GM12878 (cell line): ENCODE measurements around the gene RYK. TPM values are rescaled to one million over a fixed set of nuclear protein-coding genes. Genes with fewer than 3 reads are reported as not detected.

Experiments used
- ATAC-seq: fragments of 200-7000 bp; cut with Tn5 transposase; 3 replicates; pipeline ENCODE4 v1.9.1; 2020; ENCODE audit warnings: mild to moderate bottlenecking, moderate library complexity
- BruUV-seq: library from RNA; stranded (reverse); fragments of 400-500 nt; replicated peaks from 2 replicates; lab custom pipeline; 2021; lab: Mats Ljungman, UMichigan
- CTCF ChIA-PET: fragments of 300-600 bp; sonication (Branson Sonifier 250); formaldehyde crosslinking; extraction: SDS; loops from one replicate; lab custom pipeline; 2021; ENCODE audit warnings: inconsistent platforms; lab: Yijun Ruan, JAX
- POLR2A ChIA-PET: fragments of 350-600 bp; formaldehyde crosslinking; extraction: SDS; loops from one replicate; lab custom pipeline; 2021; ENCODE audit warnings: inconsistent platforms; lab: Charles Lee
- RAD21 ChIA-PET: fragments of 300-600 bp; sonication (Branson Sonifier 250); formaldehyde crosslinking; loops from one replicate; lab custom pipeline; 2023; ENCODE audit warnings: antibody characterized with exemption; ENCODE audit not compliant: unreplicated experiment; lab: Charles Lee
- SMC1A ChIA-PET: fragments of 300-600 bp; sonication (Branson Sonifier 250); formaldehyde crosslinking; loops from one replicate; lab custom pipeline; 2023; ENCODE audit not compliant: unreplicated experiment, uncharacterized antibody; lab: Charles Lee
- DNase-seq: peaks from one replicate; pipeline ENCODE4 v3.0.0-alpha.2; 2011; ENCODE audit warnings: low read depth, low spot score
- FAIRE-seq: peaks from 3 replicates; lab custom pipeline; 2011; peaks lifted over from hg19 to GRCh38; lab: Jason Lieb, UNC
- H2AFZ ChIP-seq: 2 replicates; pipeline ENCODE4 v1.6.0; 2011; ENCODE audit warnings: low read depth, low read length, control low read depth; ENCODE audit not compliant: control insufficient read depth
- H3K27ac ChIP-seq: 2 replicates; pipeline ENCODE4 v1.5.1; 2011; ENCODE audit warnings: control low read depth; ENCODE audit not compliant: control insufficient read depth, insufficient read depth
- H3K27me3 ChIP-seq, 2 experiments: replicated peaks in 1 of 2; 2 replicates each; pipeline versions ENCODE4 v1.6.0 to v1.6.1; 2011; ENCODE audit warnings: low read length in 1 of 2; ENCODE audit not compliant: control insufficient read depth in 2 of 2, insufficient read depth in 2 of 2
- H3K36me3 ChIP-seq, 2 experiments: 2 replicates each; pipeline ENCODE4 v1.5.1; 2011; ENCODE audit warnings: low read length in 1 of 2; ENCODE audit not compliant: control insufficient read depth in 2 of 2, insufficient read depth in 2 of 2
- H3K4me1 ChIP-seq: 2 replicates; pipeline ENCODE4 v1.6.1; 2011; ENCODE audit warnings: mild to moderate bottlenecking, low read length, moderate library complexity, mixed read lengths; ENCODE audit not compliant: control insufficient read depth, insufficient read depth
- H3K4me2 ChIP-seq: 2 replicates; pipeline ENCODE4 v1.6.0; 2011; ENCODE audit warnings: control low read depth; ENCODE audit not compliant: control insufficient read depth, insufficient read depth
- H3K4me3 ChIP-seq: fragments of 200-600 bp; sonication (generic); 2 replicates; pipeline ENCODE4 v1.5.1; 2016
- H3K79me2 ChIP-seq: 2 replicates; pipeline ENCODE4 v1.6.0; 2011; ENCODE audit warnings: low read length; ENCODE audit not compliant: control insufficient read depth, insufficient read depth
- H3K9ac ChIP-seq: 2 replicates; pipeline ENCODE4 v1.8.0; 2011; ENCODE audit warnings: low read length, control low read depth, mixed read lengths; ENCODE audit not compliant: control insufficient read depth, insufficient read depth
- H3K9me3 ChIP-seq: replicated peaks from 3 replicates; pipeline ENCODE4 v1.5.1; 2011; ENCODE audit warnings: mild to moderate bottlenecking, low read length; ENCODE audit not compliant: control insufficient read depth, insufficient read depth
- H4K20me1 ChIP-seq: 2 replicates; pipeline ENCODE4 v1.6.0; 2011; ENCODE audit not compliant: control insufficient read depth, insufficient read depth
- PAX5 ChIP-seq: IDR thresholded peaks from 2 replicates; pipeline ENCODE4 v1.6.1; 2011; ENCODE audit warnings: low read depth, low read length, borderline replicate concordance
- ZBED1 ChIP-seq: IDR thresholded peaks from 2 replicates; pipeline ENCODE4 v1.6.1; 2016; ENCODE audit warnings: borderline replicate concordance
- ZBTB4 ChIP-seq: fragments of 450-650 bp; formaldehyde crosslinking; IDR thresholded peaks from 2 replicates; pipeline ENCODE4 v1.4.0; 2022; ENCODE audit warnings: mild to moderate bottlenecking, moderate library complexity
- ZNF592 ChIP-seq: fragments of 450-650 bp; IDR thresholded peaks from 2 replicates; pipeline ENCODE4 v1.6.1; 2017; ENCODE audit warnings: mild to moderate bottlenecking, moderate library complexity
- WGBS: methylation state at CpG from one replicate; pipeline ENCODE4 v1.1.6; 2016; ENCODE audit warnings: low lambda C conversion rate; ENCODE audit not compliant: insufficient replicate concordance, insufficient coverage; ENCODE audit errors: missing lambda C conversion rate; 5-methylcytosine and 5-hydroxymethylcytosine counted together
- in situ Hi-C: fragments of 300-500 bp; cut with MboI; formaldehyde crosslinking; loops from 9 replicates; pipeline ENCODE4 v1.14.3; 2018; ENCODE audit warnings: mixed read lengths
- intact Hi-C: fragments of 100-400 bp; cut with micrococcal nuclease; formaldehyde crosslinking; loops from one replicate; pipeline ENCODE4 v1.14.2; 2022; ENCODE audit not compliant: unreplicated experiment
- polyA plus RNA-seq, 11 experiments: library from polyadenylated mRNA; depleted of rRNA in 4 of 11; unstranded in 6 of 11; stranded (reverse) in 5 of 11; fragments of >200 nt; fragmentation: Nextera tagmentation in 4 of 11; fragmentation: Illumina TruSeq in 1 of 11; extraction: Ambion mirVana in 4 of 11; extraction: Trizol in 1 of 11; gene quantifications; 1 replicate in 1 of 11; 2 replicates in 10 of 11; pipeline versions ENCODE4 v1.2.1 to v1.2.3, GENCODE V29; 2011 to 2016; ENCODE audit warnings: inconsistent platforms in 2 of 11, missing spikeins in 2 of 11, low read depth in 1 of 11
- total RNA-seq, 4 experiments: library from RNA; depleted of rRNA in 3 of 4; stranded (reverse); fragments of >200 nt in 3 of 4; fragmentation: Illumina TruSeq in 1 of 4; extraction: Trizol in 1 of 4; gene quantifications; 2 replicates each; pipeline versions ENCODE4 v1.2.1 to v1.2.3, GENCODE V29; 2013 to 2021

RYK gene
- total and polyA plus RNA-seq, 10 of the 15 experiments (the other 5 are each of a cell fraction or from before 2014, with no cell fraction given): 2.0 to 25.1 (median 11.1) TPM

- TF ChIP-seq ZNF592 (no peak), ZBED1 (no peak)
These were observed 1.3 kb downstream of the RYK start (continued) for GRCh38 chr3:134249296-134249841.

- SMC1A ChIA-PET: no interaction called here
- intact Hi-C loops: no loop called here
- RAD21 ChIA-PET: no interaction called here
- no TSS peak for BruUV-seq
- H4K20me1 ChIP-seq: no peaks in the 10 kb centered on the region
- peaks cover 3% of the 10 kb centered on the region for H3K79me2 ChIP-seq
- no peaks in the 10 kb centered on the region for H3K9me3 ChIP-seq
- H3K9ac ChIP-seq: no peak overlapping the region
- H3K36me3 ChIP-seq: no peaks in the 10 kb centered on the region
- WGBS: 67% methylated on average over 2 of the region's 2 CpGs
- no peaks in the 10 kb centered on the region for H3K27me3 ChIP-seq
- DNase-seq: no peak
- no peak overlapping the region for H3K4me3 ChIP-seq
- H2AFZ ChIP-seq: no peak overlapping the region
- no peak overlapping the region for H3K27ac ChIP-seq
- CTCF ChIA-PET: interaction anchor here (0.9 kb wide), 1 partner anchor 32 kb away, joined by 3 read pairs; no protein-coding TSS in a partner anchor
- FAIRE-seq: no peak
- POLR2A ChIA-PET: no interaction called here
- ATAC-seq: no peak
- no peak overlapping the region for H3K4me2 ChIP-seq
- no peak for TF ChIP-seq ZBTB4 (CRISPR knock-in tag)
- TF ChIP-seq PAX5: no peak
- no peaks in the 10 kb centered on the region; the same call in 1 of the 2 replicates for H3K4me1 ChIP-seq
- in situ Hi-C loops: no loop called here
These were observed 5.7 kb downstream of the RYK start for GRCh38 chr3:134244921-134245320.
